ENCODE measurements around the gene PLD5. TPM values are rescaled to one million over a fixed set of nuclear protein-coding genes. Genes with fewer than 3 reads are reported as not detected.

PLD5 gene
- total and polyA plus RNA-seq, 11 donors, result 0.05 to 0.96 (median 0.21) TPM; not detected in 2

DNA sequence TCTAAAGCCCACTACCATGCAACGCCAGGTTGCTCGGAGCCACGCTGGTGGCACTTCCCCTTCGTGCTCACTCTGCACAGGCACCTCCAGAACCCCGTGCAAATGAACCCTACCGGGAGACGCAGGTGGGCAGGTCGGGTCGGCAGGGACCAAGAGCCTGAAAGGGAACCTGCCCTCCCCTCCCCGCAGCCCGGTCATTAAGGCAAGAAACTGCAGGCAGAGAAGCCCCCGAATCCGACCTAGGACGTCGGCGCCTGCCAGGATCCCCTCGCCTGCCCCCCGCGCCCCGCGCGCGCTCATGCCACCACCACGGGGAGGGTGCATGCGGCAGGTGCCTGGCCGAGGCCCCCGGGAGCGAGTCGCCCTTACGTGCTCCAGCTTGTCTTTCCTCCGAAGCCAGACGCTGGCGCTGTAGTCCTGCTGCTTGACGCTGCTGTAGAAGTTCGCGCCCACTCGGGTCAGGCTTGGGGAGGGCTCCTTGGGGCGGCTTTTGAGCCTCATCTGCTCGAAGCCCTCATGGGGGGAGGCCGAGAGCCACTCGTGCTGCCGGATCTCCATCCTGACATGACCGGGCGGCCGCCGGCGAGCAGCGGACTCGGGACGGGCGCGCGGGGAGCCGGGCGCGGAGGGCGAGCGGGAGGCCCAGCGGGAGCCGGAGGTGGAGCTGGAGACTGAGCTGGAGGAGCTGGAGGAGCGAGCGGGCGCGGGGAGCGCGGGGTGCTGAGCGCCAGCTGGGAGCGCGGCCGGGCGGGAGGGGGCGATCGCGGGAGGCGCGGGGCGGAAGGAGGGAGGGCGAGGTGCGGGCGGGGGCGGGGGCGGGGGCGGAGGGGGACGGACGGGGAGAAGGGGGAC lies 552 bp downstream of the PLD5 start:
- Histone ChIP-seq H3K9me3 (no peaks in the 10 kb centered on the region), H3K27me3 (peaks cover 6 to 56% (median 35%) of the 10 kb centered on the region in 9 donors), H3K36me3 (no peaks in the 10 kb centered on the region), H3K27ac (no peak overlapping the region), H3K4me3 (peak overlapping the region in 11 of 12 donors; percentile 14 to 60 (median 46)), H3K4me1 (peaks cover 0 to 24% (median 3%) of the 10 kb centered on the region in 12 donors)
- ATAC-seq, result peak in 3 of 4 donors; percentile 54 to 75 (median 55)
- intact Hi-C loops (cut with DNase I), result no loop called here
- 1 to 4% (median 2%) methylated on average over 31 to 82 of the region's 85 CpGs for WGBS, 4 donors
- peak; percentile 11 to 61 (median 26) for DNase-seq
- TF ChIP-seq, protein P1, sequence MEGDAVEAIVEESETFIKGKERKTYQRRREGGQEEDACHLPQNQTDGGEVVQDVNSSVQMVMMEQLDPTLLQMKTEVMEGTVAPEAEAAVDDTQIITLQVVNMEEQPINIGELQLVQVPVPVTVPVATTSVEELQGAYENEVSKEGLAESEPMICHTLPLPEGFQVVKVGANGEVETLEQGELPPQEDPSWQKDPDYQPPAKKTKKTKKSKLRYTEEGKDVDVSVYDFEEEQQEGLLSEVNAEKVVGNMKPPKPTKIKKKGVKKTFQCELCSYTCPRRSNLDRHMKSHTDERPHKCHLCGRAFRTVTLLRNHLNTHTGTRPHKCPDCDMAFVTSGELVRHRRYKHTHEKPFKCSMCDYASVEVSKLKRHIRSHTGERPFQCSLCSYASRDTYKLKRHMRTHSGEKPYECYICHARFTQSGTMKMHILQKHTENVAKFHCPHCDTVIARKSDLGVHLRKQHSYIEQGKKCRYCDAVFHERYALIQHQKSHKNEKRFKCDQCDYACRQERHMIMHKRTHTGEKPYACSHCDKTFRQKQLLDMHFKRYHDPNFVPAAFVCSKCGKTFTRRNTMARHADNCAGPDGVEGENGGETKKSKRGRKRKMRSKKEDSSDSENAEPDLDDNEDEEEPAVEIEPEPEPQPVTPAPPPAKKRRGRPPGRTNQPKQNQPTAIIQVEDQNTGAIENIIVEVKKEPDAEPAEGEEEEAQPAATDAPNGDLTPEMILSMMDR (IDR thresholded peaks at IDR 0.05), result peak in 1 of 12 donors; percentile 9
- TF ChIP-seq POLR2A (IDR thresholded peaks at IDR 0.05), result no peak

DNA sequence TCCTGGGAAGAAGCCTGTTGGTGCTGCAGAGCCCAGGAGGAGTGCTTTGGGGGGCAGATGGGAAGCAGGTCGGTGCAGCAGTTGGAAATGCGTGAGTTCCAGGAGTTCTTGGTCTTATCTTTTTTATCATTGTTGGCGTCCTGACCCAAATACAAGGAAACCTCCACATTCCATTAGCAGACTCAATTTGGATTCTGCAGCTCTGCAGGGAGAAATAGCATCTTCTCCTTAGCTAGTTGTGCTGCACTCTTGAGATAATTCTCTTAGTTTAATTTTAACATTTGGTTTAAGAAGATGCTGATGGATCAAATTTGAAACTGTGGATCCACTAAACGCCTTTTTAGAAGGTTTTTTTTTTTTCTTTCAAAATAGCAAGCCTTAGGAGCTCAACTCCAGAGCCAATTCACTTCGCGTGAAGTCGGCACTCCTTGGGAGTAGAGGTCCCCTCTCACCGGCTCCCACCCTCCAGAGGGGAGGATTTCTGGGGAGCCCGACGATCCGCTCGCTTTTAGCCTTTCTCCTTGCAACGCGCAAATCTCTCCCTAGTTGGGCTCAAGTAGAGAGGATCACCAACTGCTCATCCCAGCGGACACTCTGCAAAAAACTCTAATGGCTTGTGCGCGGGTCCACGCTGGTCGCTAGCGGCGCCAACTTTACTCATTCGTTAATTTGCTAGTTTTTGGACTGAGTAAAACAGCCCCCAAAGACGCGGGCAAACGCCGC lies 1.3 kb downstream of the PLD5 start:
- H3K27me3 ChIP-seq, result peaks cover 6 to 56% (median 35%) of the 10 kb centered on the region in 9 donors
- TF ChIP-seq POLR2A (IDR thresholded peaks at IDR 0.05), result no peak
- TF ChIP-seq, protein P1 (IDR thresholded peaks at IDR 0.05), result no peak
- 2 to 5% (median 3%) methylated on average over 23 to 26 of the region's 26 CpGs for WGBS, 4 donors

DNA sequence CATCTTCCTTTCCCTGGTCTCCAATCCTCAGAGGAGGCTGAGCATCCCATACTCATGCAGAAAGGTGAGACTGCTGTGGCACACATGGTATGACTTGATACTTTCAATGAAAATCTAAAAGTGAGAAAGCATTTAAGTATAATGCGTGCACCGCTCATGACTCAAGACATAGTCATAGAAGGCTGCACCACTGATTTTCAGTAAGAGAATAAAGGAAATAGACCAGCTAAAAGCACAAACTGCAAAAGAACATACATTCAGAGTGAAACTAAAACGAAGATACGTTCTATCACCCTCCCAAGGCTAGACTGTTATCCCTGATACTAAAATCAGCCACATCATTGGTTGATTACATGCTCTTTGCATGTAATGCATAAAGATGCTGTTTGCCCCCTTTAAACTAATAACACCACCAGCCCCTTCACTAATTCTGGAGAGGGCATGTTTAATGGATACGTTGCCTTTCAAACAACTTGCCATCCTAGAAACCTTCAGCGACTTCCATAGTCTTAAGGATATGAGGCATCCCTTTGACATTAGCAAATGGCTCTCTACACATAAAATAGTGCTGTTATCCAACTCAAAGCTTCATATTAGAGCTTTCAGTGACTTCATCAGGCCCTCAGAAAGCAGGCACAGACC lies 2.1 kb downstream of the PLD5 start:
- Histone ChIP-seq H3K4me1 (peaks cover 0 to 24% (median 3%) of the 10 kb centered on the region in 12 donors), H3K27me3 (peaks cover 6 to 52% (median 35%) of the 10 kb centered on the region in 9 donors), H3K4me3 (no peak overlapping the region), H3K36me3 (no peaks in the 10 kb centered on the region), H3K27ac (no peak overlapping the region), H3K9me3 (peaks cover 0 to 4% (median 0%) of the 10 kb centered on the region in 12 donors)
- DNase-seq, result no peak
- WGBS, 4 donors, result 51 to 64% (median 56%) methylated on average over 6 of the region's 6 CpGs
- no peak for ATAC-seq
- TF ChIP-seq POLR2A (IDR thresholded peaks at IDR 0.05), result no peak
- intact Hi-C loops (cut with DNase I), result no loop called here

More for the DNA sequence above, 1.3 kb downstream of the PLD5 start:
- peaks cover 0 to 24% (median 3%) of the 10 kb centered on the region in 12 donors for H3K4me1 ChIP-seq
- H3K4me3 ChIP-seq, result peak overlapping the region in 10 of 12 donors; percentile 14 to 60 (median 46)
- no peaks in the 10 kb centered on the region for H3K9me3 ChIP-seq
- no peaks in the 10 kb centered on the region for H3K36me3 ChIP-seq
- H3K27ac ChIP-seq, result no peak overlapping the region
- intact Hi-C loops (cut with DNase I), result no loop called here
- no peak for ATAC-seq
- DNase-seq, result no peak

DNA sequence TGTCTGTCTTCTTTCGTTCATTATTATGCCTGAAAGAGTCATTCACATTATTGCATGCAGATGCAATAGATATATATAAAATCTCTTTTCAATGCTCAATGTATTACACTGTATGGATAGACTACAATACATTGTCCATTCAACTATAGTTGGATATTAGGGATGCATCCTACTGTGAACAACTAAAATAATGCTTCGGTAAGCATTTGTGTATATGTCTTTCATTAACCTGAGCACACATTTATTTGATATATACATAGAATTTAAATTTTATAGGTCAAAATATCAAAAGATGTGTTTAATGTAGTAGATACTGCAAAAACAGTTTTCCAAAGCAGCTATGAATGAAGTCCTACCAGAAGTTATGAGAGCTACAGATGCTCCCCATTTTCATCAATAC lies 8.9 kb downstream of the PLD5 start:
- Histone ChIP-seq H3K4me3 (no peak overlapping the region), H3K27me3 (peaks cover 0 to 3% (median 0%) of the 10 kb centered on the region in 9 donors), H3K36me3 (no peaks in the 10 kb centered on the region), H3K4me1 (no peaks in the 10 kb centered on the region), H3K9me3 (peaks cover 0 to 13% (median 4%) of the 10 kb centered on the region in 12 donors), H3K27ac (no peak overlapping the region)
- ATAC-seq, result no peak
- no peak for TF ChIP-seq POLR2A (IDR thresholded peaks at IDR 0.05)
- TF ChIP-seq, protein P1 (IDR thresholded peaks at IDR 0.05), result no peak
- no peak for DNase-seq
- WGBS, 4 donors, result 27 to 86% (median 77%) methylated on average over 2 of the region's 2 CpGs
- intact Hi-C loops (cut with DNase I), result no loop called here
